HepG2 (cell line): Measurements from ENCODE around the gene SYN1.

Source experiments
- E2F1 ChIP-seq: sonication (generic); formaldehyde crosslinking; IDR thresholded peaks from 2 replicates; pipeline ENCODE4 v1.5.0; 2020; ENCODE audit warnings: missing genetic modification reagents
- KDM1A ChIP-seq: IDR thresholded peaks from 2 replicates; pipeline ENCODE4 v1.6.1; 2016; ENCODE audit warnings: missing compliant biosample characterization
- TFAP4 ChIP-seq: sonication (generic); IDR thresholded peaks from 2 replicates; pipeline ENCODE4 v1.6.1; 2016; ENCODE audit warnings: low read depth, borderline replicate concordance

- TF ChIP-seq TFAP4 (no peak), KDM1A (CRISPR knock-in tag) (no peak), E2F1 (CRISPR knock-in tag) (no peak)
Measured at GRCh38 chrX:47578692-47579091, 41.0 kb downstream of the SYN1 start.
